Measurements from ENCODE around the gene TMEM151B.

TMEM151B gene

DNA sequence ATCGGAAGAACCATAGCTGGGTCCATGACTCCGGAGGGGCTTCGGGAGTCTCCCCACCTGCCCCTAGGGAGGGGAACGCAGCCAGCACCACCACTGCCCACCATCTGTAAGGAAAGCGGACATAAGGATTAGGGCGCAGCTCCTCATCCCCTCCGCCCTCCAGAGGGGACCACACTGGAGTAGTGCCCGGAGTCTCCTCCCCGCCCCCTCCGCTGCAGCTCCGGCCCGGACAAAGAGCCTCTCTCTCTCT, 13.6 kb upstream of the TMEM151B start:
- TF ChIP-seq, protein P1, sequence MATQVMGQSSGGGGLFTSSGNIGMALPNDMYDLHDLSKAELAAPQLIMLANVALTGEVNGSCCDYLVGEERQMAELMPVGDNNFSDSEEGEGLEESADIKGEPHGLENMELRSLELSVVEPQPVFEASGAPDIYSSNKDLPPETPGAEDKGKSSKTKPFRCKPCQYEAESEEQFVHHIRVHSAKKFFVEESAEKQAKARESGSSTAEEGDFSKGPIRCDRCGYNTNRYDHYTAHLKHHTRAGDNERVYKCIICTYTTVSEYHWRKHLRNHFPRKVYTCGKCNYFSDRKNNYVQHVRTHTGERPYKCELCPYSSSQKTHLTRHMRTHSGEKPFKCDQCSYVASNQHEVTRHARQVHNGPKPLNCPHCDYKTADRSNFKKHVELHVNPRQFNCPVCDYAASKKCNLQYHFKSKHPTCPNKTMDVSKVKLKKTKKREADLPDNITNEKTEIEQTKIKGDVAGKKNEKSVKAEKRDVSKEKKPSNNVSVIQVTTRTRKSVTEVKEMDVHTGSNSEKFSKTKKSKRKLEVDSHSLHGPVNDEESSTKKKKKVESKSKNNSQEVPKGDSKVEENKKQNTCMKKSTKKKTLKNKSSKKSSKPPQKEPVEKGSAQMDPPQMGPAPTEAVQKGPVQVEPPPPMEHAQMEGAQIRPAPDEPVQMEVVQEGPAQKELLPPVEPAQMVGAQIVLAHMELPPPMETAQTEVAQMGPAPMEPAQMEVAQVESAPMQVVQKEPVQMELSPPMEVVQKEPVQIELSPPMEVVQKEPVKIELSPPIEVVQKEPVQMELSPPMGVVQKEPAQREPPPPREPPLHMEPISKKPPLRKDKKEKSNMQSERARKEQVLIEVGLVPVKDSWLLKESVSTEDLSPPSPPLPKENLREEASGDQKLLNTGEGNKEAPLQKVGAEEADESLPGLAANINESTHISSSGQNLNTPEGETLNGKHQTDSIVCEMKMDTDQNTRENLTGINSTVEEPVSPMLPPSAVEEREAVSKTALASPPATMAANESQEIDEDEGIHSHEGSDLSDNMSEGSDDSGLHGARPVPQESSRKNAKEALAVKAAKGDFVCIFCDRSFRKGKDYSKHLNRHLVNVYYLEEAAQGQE (IDR thresholded peaks at IDR 0.05; ENCODE audit: insufficient read depth in 1 of 2, low read depth in 2 of 2, low read length in 2 of 2) = no peak
- TF ChIP-seq SIN3A (IDR thresholded peaks at IDR 0.05; ENCODE audit: borderline replicate concordance, insufficient read depth, low read length) = peak; percentile 8; the same call in 1 of the 2 replicates
- no peak for TF ChIP-seq POLR2AphosphoS5 (IDR thresholded peaks at IDR 0.05; ENCODE audit: low read depth, low read length)
- TF ChIP-seq FOXP2 (optimal IDR thresholded peaks at IDR 0.05; ENCODE audit: borderline replicate concordance, extremely low read depth, extremely low read length, insufficient read depth) = no peak

DNA sequence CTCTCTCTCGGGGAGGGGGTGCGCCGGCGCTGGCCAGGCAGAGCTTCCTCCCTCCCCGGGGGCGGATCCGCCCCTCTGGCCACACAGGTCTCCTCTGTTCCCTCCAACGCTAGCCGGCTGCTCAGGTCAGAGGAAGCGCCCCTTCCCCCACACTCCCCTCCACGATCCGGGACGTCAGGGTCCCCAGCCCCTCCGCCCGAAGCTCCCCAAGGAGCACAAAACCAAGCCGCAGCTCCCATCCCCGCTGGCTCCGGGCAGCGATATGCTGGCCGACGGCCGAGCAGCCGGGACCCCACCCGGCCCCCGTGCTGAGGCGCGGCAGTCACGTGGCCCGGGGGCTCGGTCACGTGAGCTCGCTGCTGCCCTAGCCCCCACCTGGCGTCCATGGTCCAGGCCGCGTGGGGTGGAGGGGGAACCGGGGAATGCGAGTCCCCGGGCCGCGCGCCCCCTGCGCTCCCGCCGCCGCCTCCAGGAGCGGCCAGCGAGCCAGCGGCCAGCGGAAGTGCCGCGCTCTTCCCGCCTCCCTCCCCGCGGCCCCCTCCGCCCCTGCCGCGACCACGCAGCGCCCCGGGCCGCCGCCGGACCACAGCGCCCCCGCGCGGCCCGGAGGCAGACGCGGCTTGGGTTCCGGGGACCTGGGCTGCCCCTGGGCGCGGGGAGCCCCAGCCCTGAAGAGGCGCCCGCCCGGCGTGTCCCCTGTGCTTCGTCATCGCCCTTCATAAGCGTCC, 13.1 kb upstream of the TMEM151B start, which contains the start of gene SLC35B2:
Gene SLC35B2, minus strand, starts transcription at position 504 of the 728 bp plus-strand sequence. Its CDS starts 118 bp downstream, at position 386.
- no peak for TF ChIP-seq TAF1 (IDR thresholded peaks at IDR 0.05; ENCODE audit: borderline replicate concordance, insufficient read depth, low read length)
- TF ChIP-seq, protein P1 (IDR thresholded peaks at IDR 0.05; ENCODE audit: insufficient read depth in 1 of 2, low read depth in 2 of 2, low read length in 2 of 2) = 0 out of 4 replicates have a peak, but pooled peaks of 1 of the 2 experiments have one; percentile 26
- TF ChIP-seq FOXP2 (optimal IDR thresholded peaks at IDR 0.05; ENCODE audit: borderline replicate concordance, extremely low read depth, extremely low read length, insufficient read depth) = no peak
- peak; percentile 70; the same call in 1 of the 2 replicates for TF ChIP-seq POLR2AphosphoS5 (IDR thresholded peaks at IDR 0.05; ENCODE audit: low read depth, low read length)
- TF ChIP-seq SIN3A (IDR thresholded peaks at IDR 0.05; ENCODE audit: borderline replicate concordance, insufficient read depth, low read length) = no peak

DNA sequence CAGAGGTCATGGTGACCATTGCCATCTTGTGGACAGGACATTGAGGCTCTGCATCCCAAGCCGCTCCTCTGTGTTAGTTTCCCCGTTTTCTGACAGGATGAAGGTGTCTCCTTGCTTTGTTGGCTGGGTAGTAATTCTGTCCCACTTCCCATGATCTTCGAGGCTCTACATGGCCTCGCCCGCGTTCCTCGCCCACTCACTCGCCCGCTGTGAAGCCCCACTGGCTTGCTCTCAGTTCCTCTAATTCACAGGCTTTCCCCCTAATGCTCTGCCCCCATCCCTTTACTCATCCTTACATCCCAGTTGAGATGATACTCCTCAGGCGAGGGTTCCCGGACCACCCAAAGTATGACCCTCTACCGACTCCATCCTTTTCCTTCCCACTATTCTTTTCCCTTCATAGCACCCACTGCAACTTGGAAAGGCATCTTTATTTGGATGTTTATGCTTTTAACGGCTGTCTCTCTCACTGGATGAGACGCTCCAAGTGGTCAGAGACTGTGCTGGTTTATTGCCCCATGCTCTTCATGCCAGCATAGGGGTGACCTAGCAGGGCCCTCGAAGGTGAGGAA, 12.4 kb upstream of the TMEM151B start:
- TF ChIP-seq SIN3A (IDR thresholded peaks at IDR 0.05; ENCODE audit: borderline replicate concordance, insufficient read depth, low read length) = no peak

DNA sequence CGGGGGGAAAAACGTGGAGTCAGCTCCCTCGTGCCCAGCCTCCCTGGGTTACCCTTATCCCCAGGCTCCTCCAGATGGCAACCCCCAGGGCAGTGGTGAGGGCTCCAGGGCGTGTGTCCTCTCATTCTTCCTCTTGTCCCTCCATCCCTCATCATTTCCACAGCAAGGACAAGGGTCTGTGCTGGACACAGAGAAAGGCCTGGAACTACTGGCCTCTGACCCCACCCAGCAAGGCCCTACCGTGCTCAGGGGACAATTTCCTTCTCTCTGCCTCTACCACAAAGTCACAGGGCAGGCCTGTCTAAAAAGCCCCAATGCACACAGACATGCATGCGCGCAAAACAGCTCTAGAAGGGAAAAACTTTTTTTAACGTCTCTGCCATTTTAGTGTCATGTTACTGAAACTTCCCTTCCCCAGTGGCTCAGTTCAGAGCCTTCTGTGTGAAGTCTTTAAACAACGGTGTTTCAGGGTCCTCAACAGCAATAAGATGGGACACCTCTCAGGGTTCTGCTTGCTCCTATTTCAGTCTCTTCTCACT, 11.9 kb upstream of the TMEM151B start:
- TF ChIP-seq POLR2AphosphoS5 (IDR thresholded peaks at IDR 0.05; ENCODE audit: low read depth, low read length) (no peak), TAF1 (IDR thresholded peaks at IDR 0.05; ENCODE audit: borderline replicate concordance, insufficient read depth, low read length) (no peak), SIN3A (IDR thresholded peaks at IDR 0.05; ENCODE audit: borderline replicate concordance, insufficient read depth, low read length) (no peak), FOXP2 (optimal IDR thresholded peaks at IDR 0.05; ENCODE audit: borderline replicate concordance, extremely low read depth, extremely low read length, insufficient read depth) (no peak)
- TF ChIP-seq, protein P1 (IDR thresholded peaks at IDR 0.05; ENCODE audit: insufficient read depth in 1 of 2, low read depth in 2 of 2, low read length in 2 of 2) = no peak

DNA sequence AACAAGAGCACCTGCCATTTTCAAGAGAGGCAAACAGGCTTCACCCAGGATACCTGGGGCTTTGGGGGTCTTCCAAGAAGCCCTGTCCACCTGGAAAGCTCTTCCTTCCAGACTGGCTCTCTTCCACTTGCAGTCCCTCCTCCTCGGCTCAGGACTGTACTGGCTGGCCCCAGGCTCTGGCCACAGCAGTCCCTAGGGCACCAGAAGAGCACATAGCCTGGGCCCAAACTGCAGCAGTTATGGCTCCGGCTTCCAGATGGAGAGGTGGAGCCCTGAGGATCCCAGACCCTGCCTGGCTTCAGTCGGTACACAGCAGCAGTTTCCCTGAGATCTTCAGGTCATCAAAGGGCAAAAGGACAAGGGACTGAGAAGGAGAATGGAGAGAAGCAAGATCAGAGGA, 11.3 kb upstream of the TMEM151B start:
- TF ChIP-seq FOXP2 (optimal IDR thresholded peaks at IDR 0.05; ENCODE audit: borderline replicate concordance, extremely low read depth, extremely low read length, insufficient read depth) (no peak), POLR2AphosphoS5 (IDR thresholded peaks at IDR 0.05; ENCODE audit: low read depth, low read length) (no peak), TAF1 (IDR thresholded peaks at IDR 0.05; ENCODE audit: borderline replicate concordance, insufficient read depth, low read length) (no peak), SIN3A (IDR thresholded peaks at IDR 0.05; ENCODE audit: borderline replicate concordance, insufficient read depth, low read length) (no peak)
- TF ChIP-seq, protein P1 (IDR thresholded peaks at IDR 0.05; ENCODE audit: insufficient read depth in 1 of 2, low read depth in 2 of 2, low read length in 2 of 2) = no peak

Measured in PFSK-1 (cell line).